Mesendoderm (in vitro differentiated cells): ENCODE measurements around the gene MGAT5.
"Not testable (repeated sequence)": the region's sequence is repeated elsewhere in the genome, so short reads cannot be mapped to it uniquely, and the experiment has no call there.

ENCODE experiments used
- DNase-seq: peaks from one replicate; pipeline ENCODE4 v3.0.0; 2013
- H2AK5ac ChIP-seq: 2 replicates; pipeline ENCODE4 v1.6.1; 2013; ENCODE audit warnings: low read length, inconsistent platforms
- H2BK120ac ChIP-seq: 2 replicates; pipeline ENCODE4 v1.6.1; 2013; ENCODE audit warnings: low read depth, mild to moderate bottlenecking, low read length, moderate library complexity, mixed read lengths
- H2BK15ac ChIP-seq: replicated peaks from 2 replicates; pipeline ENCODE4 v1.6.1; 2013; ENCODE audit warnings: low read depth, mild to moderate bottlenecking, moderate library complexity
- H2BK5ac ChIP-seq: 2 replicates; pipeline ENCODE4 v1.6.1; 2013; ENCODE audit warnings: low read length, inconsistent platforms
- H3K18ac ChIP-seq: 2 replicates; pipeline ENCODE4 v1.6.1; 2013; ENCODE audit warnings: mild to moderate bottlenecking, low read length, mixed read lengths
- H3K23ac ChIP-seq: one replicate; pipeline ENCODE4 v1.6.1; 2013; ENCODE audit warnings: low read length
- H3K27ac ChIP-seq: 2 replicates; pipeline ENCODE4 v1.5.1; 2013; ENCODE audit warnings: low read depth, mild to moderate bottlenecking, inconsistent platforms, low read length, moderate library complexity
- H3K27me3 ChIP-seq: 2 replicates; pipeline ENCODE4 v1.6.1; 2013; ENCODE audit warnings: low read length, control low read depth, mild to moderate bottlenecking, inconsistent platforms; ENCODE audit not compliant: insufficient read depth, poor library complexity
- H3K36me3 ChIP-seq: 2 replicates; pipeline ENCODE4 v1.6.1; 2013; ENCODE audit warnings: low read length, inconsistent platforms; ENCODE audit not compliant: control insufficient read depth, insufficient read depth
- H3K4ac ChIP-seq: one replicate; pipeline ENCODE4 v1.6.1; 2013; ENCODE audit warnings: low read depth, mild to moderate bottlenecking, low read length, moderate library complexity
- H3K4me1 ChIP-seq: 2 replicates; pipeline ENCODE4 v1.6.1; 2013; ENCODE audit warnings: low read depth, low read length, inconsistent platforms; ENCODE audit not compliant: control insufficient read depth
- H3K4me2 ChIP-seq: 2 replicates; pipeline ENCODE4 v1.6.1; 2013; ENCODE audit warnings: low read length
- H3K4me3 ChIP-seq: 2 replicates; pipeline ENCODE4 v1.5.1; 2013; ENCODE audit warnings: mild to moderate bottlenecking, low read length
- H3K56ac ChIP-seq: one replicate; pipeline ENCODE4 v1.6.1; 2013; ENCODE audit warnings: low read length
- H3K79me1 ChIP-seq: 2 replicates; pipeline ENCODE4 v1.6.1; 2013; ENCODE audit warnings: low read length, inconsistent platforms
- H3K79me2 ChIP-seq: 2 replicates; pipeline ENCODE4 v1.6.1; 2013; ENCODE audit warnings: mild to moderate bottlenecking, low read length; ENCODE audit not compliant: control insufficient read depth, insufficient read depth
- H3K9ac ChIP-seq: 2 replicates; pipeline ENCODE4 v1.6.1; 2013; ENCODE audit warnings: low read length, inconsistent platforms
- H4K5ac ChIP-seq: one replicate; pipeline ENCODE4 v1.6.1; 2013; ENCODE audit warnings: low read length
- H4K8ac ChIP-seq: one replicate; pipeline ENCODE4 v1.6.1; 2013; ENCODE audit warnings: low read depth, mild to moderate bottlenecking, control low read depth, low read length, moderate library complexity
- WGBS: extraction: QIAGEN DNeasy Blood & Tissue Kit; methylation state at CpG from one replicate; pipeline ENCODE4 v1.1.7; 2013; ENCODE audit warnings: low lambda C conversion rate, missing lambda C conversion rate; ENCODE audit not compliant: insufficient coverage; ENCODE audit errors: extremely low coverage; 5-methylcytosine and 5-hydroxymethylcytosine counted together

The MGAT5 gene

DNA sequence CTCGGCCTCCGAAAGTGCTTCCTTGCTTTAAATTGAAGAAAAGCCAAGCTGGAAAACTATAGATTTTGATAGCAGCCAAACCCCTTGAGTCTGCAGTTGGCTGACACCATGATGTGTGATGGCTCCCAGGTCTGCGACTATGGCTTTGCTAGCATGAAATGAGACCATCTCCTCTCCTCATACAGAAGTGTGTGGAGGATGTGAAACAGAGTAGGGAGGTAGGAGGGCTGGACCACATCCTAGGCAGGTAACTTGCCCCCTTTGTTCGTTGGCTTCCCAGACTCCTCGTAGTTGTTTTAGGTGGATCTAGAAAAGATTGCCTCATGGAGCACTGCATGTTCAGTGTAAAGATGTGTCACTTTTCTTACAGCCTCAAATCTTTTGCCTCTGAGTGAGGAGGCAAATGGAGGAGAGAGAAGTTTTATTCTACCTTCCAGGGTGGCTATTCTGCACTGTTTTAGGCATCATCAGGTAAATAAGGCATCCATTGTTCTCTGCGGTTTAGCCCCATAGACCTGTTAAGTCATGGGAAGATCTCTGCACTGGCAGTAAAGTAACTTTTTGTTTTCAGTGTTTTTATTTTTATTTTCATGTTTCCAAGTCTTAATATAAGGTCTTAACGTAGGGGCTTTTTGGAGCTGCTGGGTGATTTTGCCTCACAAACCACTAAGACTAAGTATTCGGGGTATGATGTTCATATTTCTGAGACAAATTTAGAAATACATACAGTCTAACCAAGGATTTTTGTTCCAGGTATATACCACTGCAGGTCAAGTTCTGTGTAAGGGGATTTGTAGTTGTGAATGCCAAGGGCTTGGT, 40.1 kb downstream of the MGAT5 start:
- no peaks in the 10 kb centered on the region for H3K36me3 ChIP-seq
- H3K79me1 ChIP-seq, result peaks cover 7% of the 10 kb centered on the region
- H2BK15ac ChIP-seq, result no peak overlapping the region

GRCh38 chr2:134294598-134294997, 40.7 kb downstream of the MGAT5 start:
- not testable (repeated sequence) for H3K27ac ChIP-seq, H3K4ac ChIP-seq, H3K36me3 ChIP-seq, H2BK5ac ChIP-seq, H3K27me3 ChIP-seq, H3K56ac ChIP-seq, H3K4me3 ChIP-seq, H2BK120ac ChIP-seq, H3K4me2 ChIP-seq, H3K4me1 ChIP-seq, H3K79me1 ChIP-seq, H4K5ac ChIP-seq, H3K18ac ChIP-seq, H2BK15ac ChIP-seq, H3K79me2 ChIP-seq, DNase-seq, H2AK5ac ChIP-seq, H3K9ac ChIP-seq, H4K8ac ChIP-seq, H3K23ac ChIP-seq
- WGBS, result no CpG with 5 or more reads among the region's 3 CpGs

More for the DNA sequence above, 40.1 kb downstream of the MGAT5 start:
- H4K5ac ChIP-seq, result no peak overlapping the region
- no peaks in the 10 kb centered on the region for H3K4me1 ChIP-seq
- H3K79me2 ChIP-seq, result no peaks in the 10 kb centered on the region
- H3K18ac ChIP-seq, result no peak overlapping the region
- no CpG with 5 or more reads among the region's 8 CpGs for WGBS
- no peak overlapping the region for H3K9ac ChIP-seq
- H3K23ac ChIP-seq, result no peak overlapping the region
- no peak overlapping the region for H2BK5ac ChIP-seq
- no peak overlapping the region for H2BK120ac ChIP-seq
- H3K56ac ChIP-seq, result no peak overlapping the region
- H3K27ac ChIP-seq, result no peak overlapping the region
- H4K8ac ChIP-seq, result no peak overlapping the region
- H3K4ac ChIP-seq, result no peak overlapping the region
- no peak for DNase-seq
- H3K4me2 ChIP-seq, result no peak overlapping the region
- H3K4me3 ChIP-seq, result no peak overlapping the region
- no peak overlapping the region for H2AK5ac ChIP-seq
- no peaks in the 10 kb centered on the region for H3K27me3 ChIP-seq

DNA sequence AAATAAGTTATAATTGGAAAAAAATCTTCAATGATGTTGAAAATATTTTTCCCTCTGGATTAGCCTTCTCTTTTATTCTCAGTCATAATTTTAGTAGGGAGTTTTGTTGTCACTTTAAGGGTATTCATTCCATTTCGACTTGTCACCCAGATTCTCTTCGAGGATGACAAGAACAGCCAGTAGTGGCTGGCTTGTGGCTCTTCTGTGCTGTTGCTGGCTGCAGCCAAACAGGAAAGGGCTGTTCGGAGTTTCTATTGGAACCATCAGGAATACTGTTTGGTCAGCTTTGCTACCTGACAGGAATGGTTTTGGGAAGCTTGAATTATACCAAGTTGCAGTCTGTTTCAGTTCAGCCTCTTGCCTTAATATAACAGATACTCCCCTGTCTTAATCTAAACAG, 41.6 kb downstream of the MGAT5 start:
- WGBS, result no CpG with 5 or more reads among the region's 3 CpGs
- H3K4me3 ChIP-seq, result no peak overlapping the region
- no peak overlapping the region for H3K18ac ChIP-seq
- no peaks in the 10 kb centered on the region for H3K27me3 ChIP-seq
- H4K5ac ChIP-seq, result no peak overlapping the region
- no peak overlapping the region for H2BK120ac ChIP-seq
- H3K4me2 ChIP-seq, result no peak overlapping the region
- H2BK5ac ChIP-seq, result no peak overlapping the region
- no peaks in the 10 kb centered on the region for H3K4me1 ChIP-seq
- H3K9ac ChIP-seq, result no peak overlapping the region
- H3K27ac ChIP-seq, result no peak overlapping the region
- no peak overlapping the region for H3K56ac ChIP-seq
- DNase-seq, result no peak
- H3K4ac ChIP-seq, result no peak overlapping the region
- peaks cover 1% of the 10 kb centered on the region for H3K79me1 ChIP-seq
- H3K36me3 ChIP-seq, result no peaks in the 10 kb centered on the region
- no peak overlapping the region for H2AK5ac ChIP-seq
- no peak overlapping the region for H4K8ac ChIP-seq
- no peak overlapping the region for H3K23ac ChIP-seq
- H2BK15ac ChIP-seq, result no peak overlapping the region
- H3K79me2 ChIP-seq, result no peaks in the 10 kb centered on the region

DNA sequence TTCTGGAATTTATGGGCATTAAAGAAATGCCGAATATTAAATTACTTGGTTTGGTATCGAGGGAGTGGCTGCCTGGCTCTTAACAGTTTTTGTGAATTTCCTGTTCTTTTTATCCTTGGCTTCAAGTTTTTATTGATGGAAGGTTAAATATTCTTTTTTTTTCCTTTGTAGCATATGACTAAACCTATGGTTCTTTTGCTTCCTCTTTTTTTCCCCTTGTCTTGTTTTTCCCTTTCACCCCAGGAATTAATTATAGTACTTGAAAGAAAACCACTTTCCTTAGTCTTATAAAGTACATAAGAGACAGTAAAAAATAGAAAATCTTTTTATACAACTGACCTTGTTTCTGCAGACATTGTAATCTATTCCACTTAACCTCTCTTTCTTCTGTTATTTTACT, 42.4 kb downstream of the MGAT5 start:
- no peak for DNase-seq
- peaks cover 1% of the 10 kb centered on the region for H3K79me1 ChIP-seq
- H4K8ac ChIP-seq, result no peak overlapping the region
- no peak overlapping the region for H3K18ac ChIP-seq
- no peaks in the 10 kb centered on the region for H3K36me3 ChIP-seq
- H3K23ac ChIP-seq, result no peak overlapping the region
- no peak overlapping the region for H3K9ac ChIP-seq
- no peaks in the 10 kb centered on the region for H3K4me1 ChIP-seq
- no peak overlapping the region for H3K56ac ChIP-seq
- no CpG with 5 or more reads among the region's 2 CpGs for WGBS
- no peaks in the 10 kb centered on the region for H3K79me2 ChIP-seq
- no peaks in the 10 kb centered on the region for H3K27me3 ChIP-seq
- H3K4me2 ChIP-seq, result no peak overlapping the region
- H2BK5ac ChIP-seq, result no peak overlapping the region
- H2BK120ac ChIP-seq, result no peak overlapping the region
- H3K4ac ChIP-seq, result no peak overlapping the region
- no peak overlapping the region for H4K5ac ChIP-seq
- H3K27ac ChIP-seq, result no peak overlapping the region
- no peak overlapping the region for H3K4me3 ChIP-seq
- H2BK15ac ChIP-seq, result no peak overlapping the region
- H2AK5ac ChIP-seq, result no peak overlapping the region

GRCh38 chr2:134299334-134299733, 45.5 kb downstream of the MGAT5 start:
- Histone ChIP-seq H3K27ac (no peak overlapping the region), H4K5ac (no peak overlapping the region), H3K4ac (no peak overlapping the region), H2BK5ac (no peak overlapping the region), H3K4me2 (no peak overlapping the region), H3K9ac (no peak overlapping the region), H3K18ac (no peak overlapping the region), H3K36me3 (no peaks in the 10 kb centered on the region), H2BK15ac (no peak overlapping the region), H3K27me3 (no peaks in the 10 kb centered on the region), H2AK5ac (no peak overlapping the region), H3K79me2 (no peaks in the 10 kb centered on the region), H3K79me1 (peaks cover 1% of the 10 kb centered on the region), H3K23ac (no peak overlapping the region), H3K4me3 (no peak overlapping the region), H2BK120ac (no peak overlapping the region), H3K56ac (no peak overlapping the region), H4K8ac (no peak overlapping the region), H3K4me1 (no peaks in the 10 kb centered on the region)
- no peak for DNase-seq
- WGBS, result no CpG with 5 or more reads among the region's 1 CpG

- no CpG with 5 or more reads among the region's 1 CpG for WGBS
Measured at GRCh38 chr2:134300585-134300984, 46.7 kb downstream of the MGAT5 start.

More at GRCh38 chr2:134300585-134300984, 46.7 kb downstream of the MGAT5 start:
- Histone ChIP-seq H4K8ac (no peak overlapping the region), H3K4me2 (no peak overlapping the region), H2AK5ac (no peak overlapping the region), H4K5ac (no peak overlapping the region), H3K4ac (no peak overlapping the region), H3K27ac (no peak overlapping the region), H3K23ac (no peak overlapping the region), H3K79me2 (no peaks in the 10 kb centered on the region), H3K27me3 (no peaks in the 10 kb centered on the region), H3K4me3 (no peak overlapping the region), H2BK15ac (no peak overlapping the region), H3K4me1 (no peaks in the 10 kb centered on the region), H3K56ac (no peak overlapping the region), H3K36me3 (no peaks in the 10 kb centered on the region), H3K18ac (no peak overlapping the region), H3K9ac (no peak overlapping the region), H3K79me1 (peaks cover 1% of the 10 kb centered on the region), H2BK120ac (no peak overlapping the region), H2BK5ac (no peak overlapping the region)
- DNase-seq, result no peak
